PC-9 (cell line): ENCODE results near the gene CBR1.

Experiments used
- CTCF ChIP-seq: fragments of 200-600 bp; sonication (generic); conservative IDR thresholded peaks from 2 replicates; pipeline ENCODE4 v1.6.1; 2017; ENCODE audit warnings: mixed run types, antibody characterized with exemption, mild to moderate bottlenecking, moderate library complexity
- EZH2 ChIP-seq: fragments of 200-600 bp; sonication (generic); IDR thresholded peaks from 2 replicates; pipeline ENCODE4 v1.8.0; 2017; ENCODE audit warnings: antibody characterized with exemption, low read depth

- TF ChIP-seq CTCF (no peak), EZH2 (no peak)
Observed at GRCh38 chr21:36070999-36071398, 1.2 kb downstream of the CBR1 start.
